Gastrocnemius medialis (tissue), 4 donors: Measurements from ENCODE around the gene GARIN1A. TPM values are rescaled to one million over a fixed set of nuclear protein-coding genes. Genes with fewer than 3 reads are reported as not detected.
"Not testable (repeated sequence)": the region's sequence is repeated elsewhere in the genome, so short reads cannot be mapped to it uniquely, and the experiment has no call there.

Experiments used
- ATAC-seq, 2 donors: fragments of 150-250 bp; one replicate each; pipeline ENCODE4 v1.9.1; 2016
- DNase-seq, 2 donors: peaks; one replicate each; pipeline ENCODE4 v3.0.0-alpha.2; 2019
- H3K27ac ChIP-seq, 4 donors: fragments of 200-600 bp; sonication (generic); 1 replicate in 1 of 4; 2 replicates in 3 of 4; pipeline ENCODE4 v1.5.1; 2016 to 2018; ENCODE audit warnings: mild to moderate bottlenecking in 2 of 4, moderate library complexity in 1 of 4
- H3K27me3 ChIP-seq, 3 donors: fragments of 200-600 bp; sonication (generic) in 2 of 3; 1 replicate in 1 of 3; 2 replicates in 2 of 3; pipeline versions ENCODE4 v1.5.1 to v1.6.0; 2016 to 2019; ENCODE audit warnings: mild to moderate bottlenecking in 1 of 3, moderate library complexity in 1 of 3
- H3K36me3 ChIP-seq, 2 donors: fragments of 200-600 bp; sonication (generic) in 1 of 2; one replicate each; pipeline ENCODE4 v1.5.1; 2017 to 2018
- H3K4me1 ChIP-seq, 2 donors: fragments of 200-600 bp; sonication (generic) in 1 of 2; one replicate each; pipeline ENCODE4 v1.5.1; 2016 to 2017; ENCODE audit warnings: mild to moderate bottlenecking in 2 of 2
- H3K4me3 ChIP-seq, 4 donors: fragments of 200-600 bp; sonication (generic) in 3 of 4; 1 replicate in 1 of 4; 2 replicates in 3 of 4; pipeline ENCODE4 v1.5.1; 2016 to 2019; ENCODE audit warnings: mild to moderate bottlenecking in 2 of 4
- H3K9me3 ChIP-seq, 3 donors: fragments of 200-600 bp; sonication (generic) in 2 of 3; 1 replicate in 1 of 3; 2 replicates in 2 of 3; pipeline ENCODE4 v1.5.1; 2016 to 2019
- CTCF ChIP-seq, 5 experiments: fragments of 450-650 bp in 3 of 5; fragments of 200-600 bp in 2 of 5; sonication (generic) in 2 of 5; IDR thresholded peaks in 4 of 5; conservative IDR thresholded peaks in 1 of 5; 1 replicate in 4 of 5; 2 replicates in 1 of 5; pipeline ENCODE4 v1.5.1; 2016 to 2019; ENCODE audit warnings: antibody characterized with exemption in 5 of 5, mild to moderate bottlenecking in 3 of 5, moderate library complexity in 3 of 5
- POLR2A ChIP-seq, 2 donors: fragments of 450-650 bp; IDR thresholded peaks; one replicate each; pipeline ENCODE4 v1.6.1; 2017; ENCODE audit warnings: antibody characterized with exemption in 2 of 2, mild to moderate bottlenecking in 2 of 2, moderate library complexity in 2 of 2
- in situ Hi-C, 4 donors: fragments of 200-750 bp; cut with MboI; loops; one replicate each; pipeline versions ENCODE4 v1.15.0 to v1.8.0; 2017; ENCODE audit warnings: low sequenced_read_pairs in 4 of 4
- intact Hi-C: fragments of 100-400 bp; cut with DNase I; formaldehyde crosslinking; loops from one replicate; pipeline ENCODE4 v1.15.1; 2023; ENCODE audit warnings: low total_unique reads
- total RNA-seq, 4 donors: library from RNA; depleted of rRNA; stranded (reverse); fragments of >200 nt; gene quantifications; one replicate each; pipeline versions ENCODE4 v1.1.0 to v1.2.3, GENCODE V29; 2016

Gene GARIN1A
- total RNA-seq, 4 donors from 2014 or later, result 0.13 to 1.6 (median 0.76) TPM

- Histone ChIP-seq H3K36me3 (peaks cover 0 to 8% of the 10 kb centered on the region in 2 donors), H3K4me1 (no peaks in the 10 kb centered on the region), H3K27ac (no peak overlapping the region), H3K27me3 (no peaks in the 10 kb centered on the region), H3K9me3 (no peaks in the 10 kb centered on the region), H3K4me3 (no peak overlapping the region)
- no peak for TF ChIP-seq POLR2A (IDR thresholded peaks at IDR 0.05)
- TF ChIP-seq CTCF (IDR thresholded peaks at IDR 0.05 in 4 of 5, conservative IDR thresholded peaks at IDR 0.05 in 1 of 5), result no peak
- DNase-seq, result no peak
- ATAC-seq, result no peak
- in situ Hi-C loops, result no loop called here
- intact Hi-C loops, result no loop called here
These were observed 9.9 kb downstream of the GARIN1A start for GRCh38 chr7:128681794-128682537.

- H3K27ac ChIP-seq, H3K4me3 ChIP-seq, DNase-seq, H3K27me3 ChIP-seq, intact Hi-C loops, H3K36me3 ChIP-seq, ATAC-seq, H3K9me3 ChIP-seq, H3K4me1 ChIP-seq, in situ Hi-C loops: not testable (repeated sequence)
These were observed 11.2 kb downstream of the GARIN1A start for GRCh38 chr7:128683270-128683669.

GRCh38 chr7:128683738-128684137 is 11.6 kb downstream of the GARIN1A start:
- H3K27me3 ChIP-seq, H3K9me3 ChIP-seq, in situ Hi-C loops, H3K36me3 ChIP-seq, H3K4me1 ChIP-seq, H3K4me3 ChIP-seq, DNase-seq, ATAC-seq, intact Hi-C loops, H3K27ac ChIP-seq: not testable (repeated sequence)

DNA sequence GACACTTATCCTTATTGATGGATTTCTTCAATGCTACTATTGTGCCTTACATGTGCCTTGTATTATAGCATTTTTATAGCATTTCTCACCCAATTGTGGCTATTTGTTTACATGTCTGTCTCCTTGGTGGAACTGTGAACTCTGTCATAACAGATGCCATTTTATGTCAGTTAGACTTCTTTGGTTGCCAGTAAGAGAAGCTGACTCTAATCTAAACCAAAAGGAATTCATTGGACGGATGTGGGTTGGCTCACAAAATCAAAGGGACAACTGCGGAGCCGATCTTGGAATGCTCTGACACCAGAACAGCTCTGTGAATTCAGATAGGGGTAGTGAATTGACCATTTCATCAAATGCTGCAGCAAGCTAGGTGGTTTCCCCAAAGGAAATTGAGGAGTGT is 15.0 kb downstream of the GARIN1A start:
- no peak overlapping the region for H3K27ac ChIP-seq
- H3K27me3 ChIP-seq, result no peaks in the 10 kb centered on the region
- no peaks in the 10 kb centered on the region for H3K36me3 ChIP-seq
- TF ChIP-seq CTCF (IDR thresholded peaks at IDR 0.05 in 4 of 5, conservative IDR thresholded peaks at IDR 0.05 in 1 of 5) (no peak), POLR2A (IDR thresholded peaks at IDR 0.05) (no peak)
- no peaks in the 10 kb centered on the region for H3K9me3 ChIP-seq
- H3K4me1 ChIP-seq, result no peaks in the 10 kb centered on the region
- H3K4me3 ChIP-seq, result no peak overlapping the region
- in situ Hi-C loops (no loop called here), intact Hi-C loops (no loop called here)
- ATAC-seq, result no peak
- DNase-seq, result no peak

DNA sequence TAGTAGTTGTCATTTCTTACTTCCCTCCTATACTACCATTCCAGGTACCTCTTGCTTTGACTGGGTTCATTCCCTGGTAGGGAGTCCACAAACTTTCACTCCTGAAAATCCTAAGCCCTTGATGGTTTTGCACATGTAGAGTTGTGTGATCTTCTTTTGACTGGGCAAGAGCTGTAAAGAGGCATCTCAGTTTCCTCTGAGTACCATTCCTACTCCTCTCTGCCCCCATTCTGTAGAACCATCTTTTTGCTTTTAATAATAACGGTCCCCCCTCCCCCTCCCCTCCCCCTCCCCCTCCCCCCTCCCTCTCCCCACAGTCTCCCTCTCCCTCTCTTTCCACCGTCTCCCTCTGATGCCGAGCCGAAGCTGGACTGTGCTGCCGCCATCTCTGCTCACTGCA is 16.4 kb downstream of the GARIN1A start:
- intact Hi-C loops, result no loop called here
- Histone ChIP-seq H3K27ac (no peak overlapping the region), H3K27me3 (no peaks in the 10 kb centered on the region), H3K9me3 (no peaks in the 10 kb centered on the region), H3K4me3 (no peak overlapping the region), H3K4me1 (no peaks in the 10 kb centered on the region), H3K36me3 (no peaks in the 10 kb centered on the region)
- ATAC-seq (no peak), DNase-seq (no peak)
- in situ Hi-C loops, result no loop called here
- TF ChIP-seq CTCF (IDR thresholded peaks at IDR 0.05 in 4 of 5, conservative IDR thresholded peaks at IDR 0.05 in 1 of 5) (no peak), POLR2A (IDR thresholded peaks at IDR 0.05) (no peak)

DNA sequence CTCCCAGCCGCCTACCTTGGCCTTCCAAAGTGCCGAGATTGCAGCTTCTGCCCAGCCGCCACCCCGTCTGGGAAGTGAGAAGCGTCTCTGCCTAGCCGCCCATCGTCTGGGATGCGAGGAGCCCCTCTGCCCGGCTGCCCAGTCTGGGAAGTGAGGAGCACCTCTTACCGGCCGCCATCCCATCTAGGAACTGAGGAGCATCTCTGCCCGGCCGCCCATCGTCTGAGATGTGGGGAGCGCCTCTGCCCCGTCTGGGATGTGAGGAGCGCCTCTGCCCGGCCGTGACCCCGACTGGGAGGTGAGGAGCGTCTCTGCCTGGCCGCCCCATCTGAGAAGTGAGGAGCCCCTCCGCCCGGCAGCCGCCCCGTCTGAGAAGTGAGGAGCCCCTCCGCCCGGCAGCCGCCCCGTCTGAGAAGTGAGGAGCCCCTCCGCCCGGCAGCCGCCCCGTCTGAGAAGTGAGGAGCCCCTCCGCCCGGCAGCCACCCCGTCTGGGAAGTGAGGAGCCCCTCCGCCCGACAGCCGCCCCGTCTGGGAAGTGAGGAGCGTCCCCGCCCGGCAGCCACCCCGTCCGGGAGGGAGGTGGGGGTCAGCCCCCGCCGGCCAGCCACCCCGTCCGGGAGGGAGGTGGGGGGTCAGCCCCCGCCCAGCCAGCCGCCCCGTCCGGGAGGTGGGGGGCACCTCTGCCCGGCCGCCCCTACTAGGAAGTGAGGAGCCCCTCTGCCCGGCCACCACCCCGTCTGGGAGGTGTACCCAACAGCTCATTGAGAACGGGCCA is 17.3 kb downstream of the GARIN1A start:
- H3K27ac ChIP-seq, H3K9me3 ChIP-seq, intact Hi-C loops, DNase-seq, H3K4me3 ChIP-seq, H3K4me1 ChIP-seq, ATAC-seq, H3K36me3 ChIP-seq, H3K27me3 ChIP-seq, in situ Hi-C loops: not testable (repeated sequence)
